ENCODE measurements around the gene IQCK.

IQCK gene

DNA sequence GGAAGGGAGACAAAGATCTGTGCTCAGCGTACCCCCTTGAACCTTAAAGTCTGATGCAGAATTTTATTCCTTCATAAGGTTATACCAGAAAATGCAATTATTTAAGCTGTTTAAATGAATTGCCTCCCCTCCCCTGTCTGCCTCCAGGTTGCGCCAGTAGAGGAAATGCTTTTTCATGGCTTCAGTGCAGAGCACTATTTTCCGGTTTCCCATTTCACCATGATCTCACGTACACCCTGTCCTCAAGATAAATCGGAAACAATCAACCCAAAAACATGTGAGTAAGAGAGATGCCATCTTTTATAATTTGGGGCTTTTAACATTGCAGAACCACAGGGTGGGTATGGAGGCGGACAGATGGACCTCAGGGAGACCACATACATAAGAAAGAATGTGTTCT, 15.5 kb downstream of the IQCK start:
- TF ChIP-seq, protein P1, sequence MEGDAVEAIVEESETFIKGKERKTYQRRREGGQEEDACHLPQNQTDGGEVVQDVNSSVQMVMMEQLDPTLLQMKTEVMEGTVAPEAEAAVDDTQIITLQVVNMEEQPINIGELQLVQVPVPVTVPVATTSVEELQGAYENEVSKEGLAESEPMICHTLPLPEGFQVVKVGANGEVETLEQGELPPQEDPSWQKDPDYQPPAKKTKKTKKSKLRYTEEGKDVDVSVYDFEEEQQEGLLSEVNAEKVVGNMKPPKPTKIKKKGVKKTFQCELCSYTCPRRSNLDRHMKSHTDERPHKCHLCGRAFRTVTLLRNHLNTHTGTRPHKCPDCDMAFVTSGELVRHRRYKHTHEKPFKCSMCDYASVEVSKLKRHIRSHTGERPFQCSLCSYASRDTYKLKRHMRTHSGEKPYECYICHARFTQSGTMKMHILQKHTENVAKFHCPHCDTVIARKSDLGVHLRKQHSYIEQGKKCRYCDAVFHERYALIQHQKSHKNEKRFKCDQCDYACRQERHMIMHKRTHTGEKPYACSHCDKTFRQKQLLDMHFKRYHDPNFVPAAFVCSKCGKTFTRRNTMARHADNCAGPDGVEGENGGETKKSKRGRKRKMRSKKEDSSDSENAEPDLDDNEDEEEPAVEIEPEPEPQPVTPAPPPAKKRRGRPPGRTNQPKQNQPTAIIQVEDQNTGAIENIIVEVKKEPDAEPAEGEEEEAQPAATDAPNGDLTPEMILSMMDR (IDR thresholded peaks at IDR 0.05; ENCODE audit: low read depth, low read length, missing control alignments), result no peak
- DNase-seq (ENCODE audit: extremely low read depth, low read depth), result no peak
- H3K4me3 ChIP-seq (replicated peaks; ENCODE audit: low read depth, low read length), result no peak overlapping the region

GRCh38 chr16:19735074-19735867, 17.2 kb downstream of the IQCK start:
- H3K4me3 ChIP-seq (replicated peaks; ENCODE audit: low read depth, low read length), result no peak overlapping the region
- no peak for DNase-seq (ENCODE audit: extremely low read depth, low read depth)
- TF ChIP-seq, protein P1 (IDR thresholded peaks at IDR 0.05; ENCODE audit: low read depth, low read length, missing control alignments), result no peak

- TF ChIP-seq, protein P1 (IDR thresholded peaks at IDR 0.05; ENCODE audit: low read depth, low read length, missing control alignments), result no peak
- H3K4me3 ChIP-seq (replicated peaks; ENCODE audit: low read depth, low read length), result no peak overlapping the region
- no peak for DNase-seq (ENCODE audit: extremely low read depth, low read depth)
Observed at GRCh38 chr16:19737306-19738038, 19.4 kb downstream of the IQCK start.

GRCh38 chr16:19741354-19741753, 23.3 kb downstream of the IQCK start:
- DNase-seq (ENCODE audit: extremely low read depth, low read depth), result no peak
- TF ChIP-seq, protein P1 (IDR thresholded peaks at IDR 0.05; ENCODE audit: low read depth, low read length, missing control alignments), result no peak
- no peak overlapping the region for H3K4me3 ChIP-seq (replicated peaks; ENCODE audit: low read depth, low read length)

GRCh38 chr16:19743816-19744159, 25.7 kb downstream of the IQCK start:
- TF ChIP-seq, protein P1 (IDR thresholded peaks at IDR 0.05; ENCODE audit: low read depth, low read length, missing control alignments), result no peak
- H3K4me3 ChIP-seq (replicated peaks; ENCODE audit: low read depth, low read length), result no peak overlapping the region
- no peak for DNase-seq (ENCODE audit: extremely low read depth, low read depth)

DNA sequence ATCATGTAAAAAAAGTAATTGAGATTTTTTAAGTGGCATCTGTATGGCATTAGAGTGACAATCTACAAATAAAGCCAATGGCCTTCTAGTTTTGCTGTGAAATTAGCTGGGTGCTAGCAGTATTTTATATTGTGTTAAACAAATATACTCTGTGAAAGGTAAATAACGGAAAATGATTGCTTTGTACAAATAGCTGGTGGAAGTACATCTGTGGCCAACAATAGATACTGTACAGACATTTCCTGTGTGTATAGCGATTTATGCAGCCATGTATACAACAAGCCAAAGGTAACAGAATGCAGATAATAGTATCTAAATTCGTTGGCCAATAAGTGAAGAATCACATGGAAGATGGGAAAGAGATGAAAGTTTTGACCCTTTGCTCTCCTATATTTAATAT, 26.6 kb downstream of the IQCK start:
- no peak for DNase-seq (ENCODE audit: extremely low read depth, low read depth)
- no peak overlapping the region for H3K4me3 ChIP-seq (replicated peaks; ENCODE audit: low read depth, low read length)
- TF ChIP-seq, protein P1 (IDR thresholded peaks at IDR 0.05; ENCODE audit: low read depth, low read length, missing control alignments), result no peak

Data from HFF-Myc (cell line).